OCI-M2 (cell line): ENCODE data around the gene ATP6V0E2.
A peak's percentile ranks its signal among the peaks of the same experiment; 100 is the strongest.
"Not testable (repeated sequence)": the region's sequence is repeated elsewhere in the genome, so short reads cannot be mapped to it uniquely, and the experiment has no call there.

Source experiments
- DNase-seq: peaks from one replicate; lab custom pipeline; 2025; ENCODE audit not compliant: unreplicated experiment; lab: John Stamatoyannopoulos, UW

Gene ATP6V0E2

GRCh38 chr7:149873074-149873969 is at the start of gene ATP6V0E2:
Gene ATP6V0E2 (plus strand): TSS chr7:149873969. CDS start chr7:149874066, 97 bp downstream.
- DNase-seq, result peak; percentile 81

GRCh38 chr7:149824301-149824741 is 49.4 kb upstream of the ATP6V0E2 start:
- no peak for DNase-seq

DNA sequence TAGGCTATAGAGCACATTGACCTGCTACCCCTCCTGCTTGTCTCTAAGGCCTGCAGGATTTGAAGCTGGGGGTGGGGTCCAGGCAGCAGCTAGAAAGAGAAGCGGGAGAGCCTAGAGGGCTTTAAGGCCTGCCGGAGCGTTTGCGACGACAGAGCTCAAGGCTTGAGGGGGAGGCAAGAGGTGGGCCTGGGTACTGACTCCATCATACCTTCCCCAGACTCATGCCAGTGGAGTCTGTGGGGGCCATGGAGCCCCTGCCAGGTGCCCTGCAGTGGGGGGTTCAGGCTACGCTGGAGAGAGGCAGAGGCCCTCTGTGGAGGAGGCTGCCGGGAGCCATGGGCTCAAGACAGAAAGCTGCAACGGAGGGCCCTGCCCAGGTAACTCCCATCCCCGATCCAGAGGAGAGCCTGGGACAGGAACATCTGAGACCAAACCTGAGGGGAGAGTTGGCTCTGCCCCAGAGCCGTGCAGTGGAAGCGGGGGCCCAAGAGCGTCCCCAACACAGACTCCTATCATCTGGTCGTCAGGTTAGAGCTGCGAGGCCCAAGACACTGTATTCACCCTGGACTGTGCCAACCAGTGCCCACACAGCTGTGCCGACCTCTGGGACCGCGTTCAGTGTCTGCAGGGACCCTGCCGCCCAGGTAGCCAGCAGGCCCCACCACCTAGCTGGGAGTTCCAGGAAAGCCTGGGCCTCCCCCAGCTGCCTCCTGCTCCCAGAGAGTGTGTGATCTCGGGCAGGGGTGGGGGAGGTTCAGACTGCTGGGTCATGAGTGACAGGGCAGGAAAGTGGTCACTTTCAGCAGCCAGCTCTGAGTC is 48.8 kb upstream of the ATP6V0E2 start:
- no peak for DNase-seq

GRCh38 chr7:149825567-149826343 is 48.0 kb upstream of the ATP6V0E2 start:
- DNase-seq, result no peak

GRCh38 chr7:149826344-149827088 is 47.3 kb upstream of the ATP6V0E2 start:
- DNase-seq, result no peak

DNA sequence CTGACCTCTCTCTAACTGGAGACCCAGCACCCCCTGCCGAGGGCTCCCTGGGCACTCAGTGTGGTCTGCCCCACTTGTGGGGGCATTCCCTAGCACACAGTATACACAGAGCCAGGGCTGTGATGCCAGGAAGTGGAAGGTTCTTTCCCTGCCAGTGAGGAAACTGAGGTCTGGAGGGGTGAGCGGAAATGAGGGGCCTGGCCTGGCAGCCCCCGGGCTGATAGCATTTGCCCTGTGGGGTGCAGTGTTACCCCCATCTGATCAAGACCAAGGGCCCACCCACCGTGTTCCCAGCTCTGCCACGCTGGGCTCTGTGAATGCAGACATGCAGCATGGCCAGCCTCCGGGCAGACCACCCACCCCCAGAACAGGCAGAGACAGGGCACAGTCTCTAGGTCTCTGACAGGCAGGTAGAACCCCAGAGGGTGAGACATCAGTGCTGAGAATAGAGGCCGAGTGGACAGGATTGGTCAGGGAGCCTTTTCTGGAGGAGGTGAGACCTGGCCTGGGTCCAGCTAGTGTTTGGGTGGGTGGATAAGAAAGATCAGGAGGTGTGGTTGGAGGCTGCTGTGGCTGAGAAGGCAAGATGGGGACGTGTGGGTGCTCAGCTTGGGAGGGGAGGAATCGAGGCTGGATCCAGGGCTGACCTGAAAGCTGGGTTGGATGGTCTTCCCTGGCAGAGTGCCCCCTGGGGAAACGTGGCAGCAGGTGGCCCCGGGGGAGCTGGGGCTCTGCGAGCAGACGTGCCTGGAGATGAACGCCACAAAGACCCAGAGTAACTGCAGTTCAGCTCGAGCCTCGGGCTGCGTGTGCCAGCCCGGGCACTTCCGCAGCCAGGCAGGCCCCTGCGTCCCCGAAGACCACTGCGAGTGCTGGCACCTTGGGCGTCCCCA is 46.4 kb upstream of the ATP6V0E2 start:
- DNase-seq, result no peak

GRCh38 chr7:149828357-149829309 is 45.1 kb upstream of the ATP6V0E2 start:
- no peak for DNase-seq

DNA sequence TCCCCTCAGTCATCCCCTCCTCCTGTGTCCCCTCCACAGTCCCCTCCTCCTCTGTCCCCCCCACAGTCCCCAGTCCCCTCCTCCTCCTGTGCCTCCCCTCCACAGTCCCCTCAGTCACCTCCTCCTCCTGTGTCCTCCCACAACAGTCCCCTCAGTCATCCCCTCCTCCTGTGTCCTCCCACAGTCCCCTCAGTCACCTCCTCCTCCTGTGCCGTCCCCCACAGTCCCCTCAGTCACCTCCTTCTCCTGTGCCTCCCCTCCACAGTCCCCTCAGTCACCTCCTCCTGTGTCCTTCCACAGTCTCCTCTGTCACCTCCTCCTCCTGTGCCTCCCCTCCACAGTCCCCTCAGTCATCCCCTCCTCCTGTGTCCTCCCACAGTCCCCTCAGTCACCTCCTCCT is 43.2 kb upstream of the ATP6V0E2 start:
- DNase-seq, result not testable (repeated sequence)

- DNase-seq, result no peak
Measured at GRCh38 chr7:149830997-149831740, 42.6 kb upstream of the ATP6V0E2 start.

DNA sequence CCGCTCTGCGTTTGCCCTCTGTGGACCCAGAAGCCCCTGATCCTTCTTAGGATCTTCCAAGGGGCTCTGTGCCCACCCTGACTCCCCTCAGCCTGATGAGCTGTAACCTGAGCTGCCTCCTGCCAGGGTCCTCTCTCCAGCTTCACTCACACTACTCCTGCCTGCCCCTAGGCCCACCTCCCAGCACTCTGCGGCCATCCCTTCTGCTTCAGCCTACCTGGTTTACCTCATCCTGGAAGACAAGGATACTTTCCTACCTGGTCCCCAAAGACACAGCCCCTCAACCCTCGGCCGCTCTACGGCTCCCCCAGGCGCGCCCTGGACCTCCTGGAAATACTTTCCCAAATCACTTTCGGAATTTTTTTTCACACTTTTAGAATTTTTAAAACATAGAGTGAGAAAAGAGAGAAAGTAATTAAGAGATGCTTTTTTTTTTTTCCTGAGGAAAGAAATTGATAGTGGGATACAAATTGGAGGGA is 42.0 kb upstream of the ATP6V0E2 start:
- DNase-seq, result no peak

- no peak for DNase-seq
Measured at GRCh38 chr7:149832332-149833041, 41.3 kb upstream of the ATP6V0E2 start.

DNA sequence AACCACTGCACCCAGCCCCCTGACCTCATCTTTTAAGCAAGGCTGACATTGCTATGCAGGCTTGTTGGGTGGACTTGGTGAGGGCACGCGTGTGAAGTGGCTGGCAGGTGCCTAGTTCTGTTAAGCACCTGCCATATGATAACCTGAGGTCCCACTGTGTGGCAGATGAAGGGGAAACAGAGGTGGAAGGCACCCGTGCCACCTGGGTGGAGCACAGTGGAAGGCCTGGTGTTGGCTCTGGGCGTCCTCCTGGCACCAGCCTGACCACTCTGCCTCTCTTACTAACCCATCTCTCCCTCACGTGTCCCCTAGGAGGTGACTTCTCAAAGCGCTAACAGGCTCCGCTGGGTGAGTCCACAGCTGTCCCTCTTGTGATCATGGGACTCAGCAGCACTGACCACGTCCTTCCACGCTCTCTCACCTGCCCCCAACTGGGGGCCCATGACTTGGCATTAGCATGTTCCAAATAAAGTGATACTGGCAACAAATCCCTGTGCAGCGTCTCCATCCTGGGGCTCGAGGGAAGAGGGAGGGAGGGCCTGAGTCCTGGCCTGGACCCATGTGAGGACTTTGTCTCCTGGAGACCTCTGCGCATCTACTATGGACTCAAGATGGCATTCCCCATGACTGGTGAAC is 40.2 kb upstream of the ATP6V0E2 start:
- no peak for DNase-seq

- DNase-seq, result no peak
Measured at GRCh38 chr7:149834601-149835000, 39.2 kb upstream of the ATP6V0E2 start.

DNA sequence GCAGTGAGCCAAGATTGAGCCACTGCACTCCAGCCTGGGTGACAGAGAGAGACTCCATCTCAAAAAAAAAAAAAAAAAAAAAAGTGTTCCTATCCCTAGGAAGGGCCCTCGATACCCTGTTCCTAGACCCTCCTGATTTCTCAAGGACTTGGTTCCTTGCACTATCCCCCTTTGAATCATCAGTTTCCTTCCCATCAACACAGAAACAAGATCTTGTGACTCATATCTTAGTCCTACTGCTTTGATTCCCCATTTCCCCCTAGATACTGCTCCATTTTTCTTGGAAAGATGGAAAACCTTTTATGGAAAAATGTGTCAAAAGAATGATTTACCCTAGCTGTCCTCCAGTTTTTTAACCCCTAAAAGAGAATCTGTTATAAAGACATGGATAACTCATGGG is 37.3 kb upstream of the ATP6V0E2 start:
- no peak for DNase-seq

DNA sequence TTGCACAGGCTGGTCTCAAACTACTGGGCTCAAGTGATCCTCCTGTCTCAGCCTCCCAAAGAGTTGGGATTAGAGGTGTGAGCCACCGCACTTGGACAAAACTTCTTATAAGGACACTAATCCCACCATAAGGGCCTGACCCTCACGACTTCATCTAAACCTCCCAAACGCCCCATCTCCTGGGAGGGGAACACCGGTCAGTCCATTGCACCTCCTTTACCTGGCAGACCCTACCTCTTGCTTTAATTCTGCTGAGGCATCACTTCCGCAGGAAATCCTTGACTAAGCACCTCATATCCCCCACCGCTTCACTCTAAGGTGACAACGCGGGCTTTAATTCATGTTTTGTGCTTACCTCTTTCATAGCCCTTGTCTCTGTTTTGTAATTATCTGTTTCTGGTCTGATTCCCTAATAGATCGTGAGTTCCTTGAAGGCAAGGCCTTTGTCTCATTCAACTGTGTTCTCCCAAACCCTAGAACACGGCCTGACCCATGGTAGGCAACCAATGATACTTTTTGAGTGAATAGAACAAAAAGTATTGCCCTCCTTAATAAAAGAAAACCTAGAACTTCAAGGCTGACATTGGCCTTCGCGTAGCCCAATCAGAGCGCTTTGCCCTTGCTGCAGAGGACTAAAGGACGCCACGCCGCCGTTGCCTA is 36.1 kb upstream of the ATP6V0E2 start:
- no peak for DNase-seq
